ENCODE data around the gene PCDHGA1. TPM values are rescaled to one million over a fixed set of nuclear protein-coding genes. Genes with fewer than 3 reads are reported as not detected.

PCDHGA1 gene
- total RNA-seq, 1 experiment from 2014 or later, result 0.64 TPM

GRCh38 chr5:141440341-141440740 lies 110.0 kb downstream of the PCDHGA1 start:
- H3K27ac Mint-ChIP-seq (ENCODE audit: unreplicated experiment), result no peak overlapping the region
- peaks cover 24% of the 10 kb centered on the region for H3K9me3 Mint-ChIP-seq (ENCODE audit: unreplicated experiment)
- H3K4me1 Mint-ChIP-seq (ENCODE audit: low read depth, unreplicated experiment), result no peaks in the 10 kb centered on the region
- no peaks in the 10 kb centered on the region for H3K27me3 Mint-ChIP-seq (ENCODE audit: insufficient read depth, unreplicated experiment)
- Histone ChIP-seq H3K4me3 (ENCODE audit: low read depth, low read length) (no peak overlapping the region), H3K4me1 (no peaks in the 10 kb centered on the region), H3K27me3 (replicated peaks; ENCODE audit: control insufficient read depth, insufficient read depth, low read length) (no peaks in the 10 kb centered on the region), H3K36me3 (ENCODE audit: control insufficient read depth, insufficient read depth, low read length) (no peaks in the 10 kb centered on the region), H3K9me3 (peaks cover 3% of the 10 kb centered on the region; the same call in 1 of the 2 replicates)
- H3K36me3 Mint-ChIP-seq (ENCODE audit: insufficient read depth, unreplicated experiment), result no peaks in the 10 kb centered on the region
- intact Hi-C loops (cut with micrococcal nuclease; ENCODE audit: unreplicated experiment), result no loop called here
- BruUV-seq (replicated peaks), result no TSS peak
- no peak for DNase-seq
- no peak for TF ChIP-seq CTCF (IDR thresholded peaks at IDR 0.05; ENCODE audit: insufficient read depth in 1 of 2, low read depth in 1 of 2, low read length in 1 of 2, severe bottlenecking in 1 of 2, unreplicated experiment in 1 of 2)
- no peak overlapping the region for H3K4me3 Mint-ChIP-seq (ENCODE audit: unreplicated experiment)
- CTCF ChIA-PET, result no interaction called here
- POLR2A ChIA-PET, result no interaction called here

- TF ChIP-seq CTCF (IDR thresholded peaks at IDR 0.05; ENCODE audit: insufficient read depth in 1 of 2, low read depth in 1 of 2, low read length in 1 of 2, severe bottlenecking in 1 of 2, unreplicated experiment in 1 of 2), result no peak
- H3K9me3 ChIP-seq, result peaks cover 3% of the 10 kb centered on the region; the same call in 1 of the 2 replicates
- no peaks in the 10 kb centered on the region for H3K36me3 Mint-ChIP-seq (ENCODE audit: insufficient read depth, unreplicated experiment)
- H3K4me3 ChIP-seq (ENCODE audit: low read depth, low read length), result no peak overlapping the region
- no peaks in the 10 kb centered on the region for H3K27me3 ChIP-seq (replicated peaks; ENCODE audit: control insufficient read depth, insufficient read depth, low read length)
- no peak overlapping the region for H3K4me3 Mint-ChIP-seq (ENCODE audit: unreplicated experiment)
- no peaks in the 10 kb centered on the region for H3K27me3 Mint-ChIP-seq (ENCODE audit: insufficient read depth, unreplicated experiment)
- H3K4me1 Mint-ChIP-seq (ENCODE audit: low read depth, unreplicated experiment), result no peaks in the 10 kb centered on the region
- no peak for DNase-seq
- intact Hi-C loops (cut with micrococcal nuclease; ENCODE audit: unreplicated experiment), result no loop called here
- no peaks in the 10 kb centered on the region for H3K36me3 ChIP-seq (ENCODE audit: control insufficient read depth, insufficient read depth, low read length)
- H3K4me1 ChIP-seq, result no peaks in the 10 kb centered on the region
- CTCF ChIA-PET, result interaction anchor here (0.7 to 1.2 kb wide), 2 partner anchors 8 to 66 kb away, joined by 3 read pairs; no protein-coding TSS in a partner anchor
- peaks cover 37% of the 10 kb centered on the region for H3K9me3 Mint-ChIP-seq (ENCODE audit: unreplicated experiment)
- H3K27ac Mint-ChIP-seq (ENCODE audit: unreplicated experiment), result no peak overlapping the region
- POLR2A ChIA-PET, result no interaction called here
- BruUV-seq (replicated peaks), result no TSS peak
These were observed 111.4 kb downstream of the PCDHGA1 start for GRCh38 chr5:141441571-141442170.

- H3K27me3 Mint-ChIP-seq (ENCODE audit: insufficient read depth, unreplicated experiment), result no peaks in the 10 kb centered on the region
- BruUV-seq (replicated peaks), result no TSS peak
- no peaks in the 10 kb centered on the region for H3K4me1 Mint-ChIP-seq (ENCODE audit: low read depth, unreplicated experiment)
- intact Hi-C loops (cut with micrococcal nuclease; ENCODE audit: unreplicated experiment), result no loop called here
- Histone ChIP-seq H3K4me1 (no peaks in the 10 kb centered on the region), H3K9me3 (peaks cover 4% of the 10 kb centered on the region), H3K27me3 (replicated peaks; ENCODE audit: control insufficient read depth, insufficient read depth, low read length) (no peaks in the 10 kb centered on the region), H3K4me3 (ENCODE audit: low read depth, low read length) (no peak overlapping the region), H3K36me3 (ENCODE audit: control insufficient read depth, insufficient read depth, low read length) (no peaks in the 10 kb centered on the region)
- no peak for DNase-seq
- no peak for TF ChIP-seq CTCF (IDR thresholded peaks at IDR 0.05; ENCODE audit: insufficient read depth in 1 of 2, low read depth in 1 of 2, low read length in 1 of 2, severe bottlenecking in 1 of 2, unreplicated experiment in 1 of 2)
- ChIA-PET CTCF (no interaction called here), POLR2A (interaction anchor here (0.7 kb wide), 1 partner anchor 1220 kb away, joined by 3 read pairs; no protein-coding TSS in a partner anchor)
- no peaks in the 10 kb centered on the region for H3K36me3 Mint-ChIP-seq (ENCODE audit: insufficient read depth, unreplicated experiment)
- no peak overlapping the region for H3K4me3 Mint-ChIP-seq (ENCODE audit: unreplicated experiment)
- H3K27ac Mint-ChIP-seq (ENCODE audit: unreplicated experiment), result no peak overlapping the region
- no peaks in the 10 kb centered on the region for H3K9me3 Mint-ChIP-seq (ENCODE audit: unreplicated experiment)
These were observed 135.0 kb downstream of the PCDHGA1 start for GRCh38 chr5:141465351-141465750.
